Tibial nerve (tissue), 4 donors: ENCODE measurements around the gene MSH3. TPM values are rescaled to one million over a fixed set of nuclear protein-coding genes. Genes with fewer than 3 reads are reported as not detected.

Source experiments
- DNase-seq, 2 donors: peaks; one replicate each; pipeline ENCODE4 v3.0.0-alpha.2; 2019; ENCODE audit warnings: low spot score in 2 of 2
- H3K27ac ChIP-seq, 4 donors: fragments of 200-600 bp; sonication (generic) in 3 of 4; one replicate each; pipeline ENCODE4 v1.5.1; 2017 to 2019; ENCODE audit warnings: mild to moderate bottlenecking in 1 of 4
- H3K27me3 ChIP-seq, 2 donors: fragments of 200-600 bp; sonication (generic) in 1 of 2; one replicate each; pipeline versions ENCODE4 v1.5.1 to v1.6.0; 2017 to 2019
- H3K36me3 ChIP-seq, 3 donors: fragments of 200-600 bp; sonication (generic); one replicate each; pipeline ENCODE4 v1.5.1; 2018 to 2019
- H3K4me1 ChIP-seq, 4 donors: fragments of 200-600 bp; sonication (generic) in 3 of 4; one replicate each; pipeline ENCODE4 v1.5.1; 2017 to 2019
- H3K4me3 ChIP-seq, 4 donors: fragments of 200-600 bp; sonication (generic) in 3 of 4; one replicate each; pipeline ENCODE4 v1.5.1; 2017 to 2019; ENCODE audit warnings: mild to moderate bottlenecking in 1 of 4, moderate library complexity in 1 of 4
- H3K9me3 ChIP-seq, 4 donors: fragments of 200-600 bp; sonication (generic) in 3 of 4; one replicate each; pipeline ENCODE4 v1.5.1; 2017 to 2019
- EP300 ChIP-seq, 2 donors: sonication (generic); formaldehyde crosslinking; IDR thresholded peaks; one replicate each; pipeline ENCODE4 v1.6.1; 2017; ENCODE audit warnings: antibody characterized with exemption in 2 of 2, mild to moderate bottlenecking in 1 of 2
- POLR2A ChIP-seq, 2 donors: fragments of 450-650 bp; IDR thresholded peaks; one replicate each; pipeline ENCODE4 v1.6.1; 2017; ENCODE audit warnings: antibody characterized with exemption in 2 of 2, mild to moderate bottlenecking in 2 of 2, moderate library complexity in 2 of 2
- WGBS, 2 donors: methylation state at CpG; one replicate each; pipeline ENCODE4 v1.1.5; 2018; 5-methylcytosine and 5-hydroxymethylcytosine counted together
- total RNA-seq, 4 donors: library from RNA; depleted of rRNA; stranded (reverse); fragments of >200 nt; gene quantifications; one replicate each; pipeline ENCODE4 v1.1.0, GENCODE V29; 2016
- TF ChIP-seq, protein P1 (sequence below), 5 experiments: fragments of 200-600 bp in 3 of 5; fragments of 450-650 bp in 2 of 5; sonication (generic) in 3 of 5; IDR thresholded peaks; one replicate each; pipeline ENCODE4 v1.5.1; 2016 to 2019; ENCODE audit warnings: antibody characterized with exemption in 5 of 5, mild to moderate bottlenecking in 3 of 5, moderate library complexity in 2 of 5

The MSH3 gene
- total RNA-seq, 4 donors from 2014 or later: 8.8 to 16.8 (median 12.4) TPM

DNA sequence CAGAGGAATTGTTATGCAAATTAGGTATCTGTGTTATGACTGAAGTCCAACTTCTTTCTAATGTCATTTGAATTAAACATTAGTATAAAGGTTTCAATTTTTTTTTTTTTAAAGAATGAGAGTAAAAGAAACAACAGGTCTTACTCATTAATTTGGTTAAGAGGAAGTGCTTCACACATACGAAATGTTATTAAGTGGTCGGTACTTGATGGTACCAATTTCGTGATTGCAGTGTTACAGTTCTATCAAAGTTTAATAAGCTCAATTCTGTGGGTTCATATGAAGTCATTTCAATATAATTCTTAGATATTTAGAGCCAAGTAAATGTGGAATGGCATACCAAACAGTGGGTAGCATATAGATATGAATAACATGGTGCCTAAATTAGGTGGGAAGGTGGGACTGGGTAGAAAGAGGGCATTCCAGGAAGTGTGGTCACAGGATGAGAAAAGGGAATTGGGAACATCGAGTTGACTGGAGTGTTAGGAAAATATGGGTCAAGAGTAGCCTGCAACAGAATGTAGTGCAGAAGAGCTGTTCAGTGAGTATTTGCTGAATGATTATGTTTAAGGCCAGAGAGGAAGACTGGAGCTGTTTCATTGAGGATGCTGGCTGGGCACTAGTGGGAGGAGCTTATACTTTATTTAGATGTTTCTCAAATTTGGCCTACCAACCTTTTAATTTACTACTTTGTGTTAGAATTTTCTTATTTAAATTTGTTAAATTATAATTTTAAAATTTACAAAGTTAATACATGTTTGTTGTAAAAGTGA is 34.4 kb downstream of the MSH3 start:
- WGBS, 2 donors: 82 to 85% methylated on average over 4 of the region's 4 CpGs

DNA sequence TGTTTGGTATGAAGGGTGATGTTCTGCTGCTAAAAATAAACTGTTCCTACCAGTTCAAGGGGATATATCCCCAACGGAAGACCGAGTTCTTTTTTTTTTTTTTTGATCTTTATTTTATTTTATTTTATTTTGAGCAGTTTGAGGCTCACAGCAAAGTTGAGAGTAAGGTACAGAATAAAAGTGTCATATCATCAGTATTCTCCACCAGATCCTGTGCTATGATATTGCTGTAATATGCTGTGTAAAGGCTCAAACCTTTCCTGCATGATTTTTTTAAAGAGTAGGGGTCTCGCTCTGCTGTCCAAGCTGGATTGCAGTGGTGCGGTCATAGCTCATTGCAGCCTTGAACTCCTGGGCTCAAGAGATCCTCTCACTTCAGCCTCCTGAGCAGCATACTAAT is 35.2 kb downstream of the MSH3 start:
- 64 to 73% methylated on average over 4 of the region's 4 CpGs for WGBS, 2 donors

More for the DNA sequence above, 34.4 kb downstream of the MSH3 start:
- Histone ChIP-seq H3K27me3 (no peaks in the 10 kb centered on the region), H3K27ac (no peak overlapping the region), H3K4me1 (no peaks in the 10 kb centered on the region), H3K9me3 (peaks cover 0 to 2% (median 0%) of the 10 kb centered on the region in 4 donors), H3K4me3 (no peak overlapping the region), H3K36me3 (peaks cover 0 to 10% (median 0%) of the 10 kb centered on the region in 3 donors)
- TF ChIP-seq POLR2A (IDR thresholded peaks at IDR 0.05) (no peak), EP300 (IDR thresholded peaks at IDR 0.05) (no peak)
- TF ChIP-seq, protein P1, sequence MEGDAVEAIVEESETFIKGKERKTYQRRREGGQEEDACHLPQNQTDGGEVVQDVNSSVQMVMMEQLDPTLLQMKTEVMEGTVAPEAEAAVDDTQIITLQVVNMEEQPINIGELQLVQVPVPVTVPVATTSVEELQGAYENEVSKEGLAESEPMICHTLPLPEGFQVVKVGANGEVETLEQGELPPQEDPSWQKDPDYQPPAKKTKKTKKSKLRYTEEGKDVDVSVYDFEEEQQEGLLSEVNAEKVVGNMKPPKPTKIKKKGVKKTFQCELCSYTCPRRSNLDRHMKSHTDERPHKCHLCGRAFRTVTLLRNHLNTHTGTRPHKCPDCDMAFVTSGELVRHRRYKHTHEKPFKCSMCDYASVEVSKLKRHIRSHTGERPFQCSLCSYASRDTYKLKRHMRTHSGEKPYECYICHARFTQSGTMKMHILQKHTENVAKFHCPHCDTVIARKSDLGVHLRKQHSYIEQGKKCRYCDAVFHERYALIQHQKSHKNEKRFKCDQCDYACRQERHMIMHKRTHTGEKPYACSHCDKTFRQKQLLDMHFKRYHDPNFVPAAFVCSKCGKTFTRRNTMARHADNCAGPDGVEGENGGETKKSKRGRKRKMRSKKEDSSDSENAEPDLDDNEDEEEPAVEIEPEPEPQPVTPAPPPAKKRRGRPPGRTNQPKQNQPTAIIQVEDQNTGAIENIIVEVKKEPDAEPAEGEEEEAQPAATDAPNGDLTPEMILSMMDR (IDR thresholded peaks at IDR 0.05): no peak
- DNase-seq: no peak

DNA sequence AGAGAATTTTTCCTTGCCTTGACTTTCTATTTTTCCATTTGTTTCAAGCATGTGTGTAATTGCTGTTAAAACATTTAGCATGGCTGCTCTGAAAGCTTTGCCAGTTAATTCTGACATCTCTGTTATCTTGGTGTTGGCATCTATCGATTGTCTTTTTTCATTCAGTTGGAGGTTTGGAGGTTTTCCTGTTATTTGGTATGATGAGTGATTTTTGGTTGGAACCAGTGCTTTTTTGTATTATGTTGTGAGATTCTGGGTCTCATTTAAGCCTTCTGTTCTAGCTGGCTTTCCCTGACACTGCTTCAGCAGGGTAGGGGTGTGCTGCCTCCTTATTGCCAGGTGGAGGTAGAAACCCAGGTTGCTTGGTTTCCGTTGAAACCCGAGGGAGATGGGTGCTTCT is 41.2 kb downstream of the MSH3 start:
- H3K9me3 ChIP-seq: no peaks in the 10 kb centered on the region
- no peaks in the 10 kb centered on the region for H3K4me1 ChIP-seq
- H3K27me3 ChIP-seq: no peaks in the 10 kb centered on the region
- DNase-seq: no peak
- WGBS, 2 donors: 87 to 96% methylated on average over 3 of the region's 3 CpGs
- H3K27ac ChIP-seq: no peak overlapping the region
- H3K4me3 ChIP-seq: no peak overlapping the region
- no peak for TF ChIP-seq EP300 (IDR thresholded peaks at IDR 0.05)
- TF ChIP-seq, protein P1 (IDR thresholded peaks at IDR 0.05): no peak
- TF ChIP-seq POLR2A (IDR thresholded peaks at IDR 0.05): no peak
- no peaks in the 10 kb centered on the region for H3K36me3 ChIP-seq

More for the DNA sequence above, 35.2 kb downstream of the MSH3 start:
- Histone ChIP-seq H3K4me1 (no peaks in the 10 kb centered on the region), H3K9me3 (no peaks in the 10 kb centered on the region), H3K4me3 (no peak overlapping the region), H3K36me3 (peaks cover 0 to 6% (median 0%) of the 10 kb centered on the region in 3 donors), H3K27ac (no peak overlapping the region), H3K27me3 (no peaks in the 10 kb centered on the region)
- TF ChIP-seq POLR2A (IDR thresholded peaks at IDR 0.05) (no peak), EP300 (IDR thresholded peaks at IDR 0.05) (no peak)
- TF ChIP-seq, protein P1 (IDR thresholded peaks at IDR 0.05): no peak
- DNase-seq: no peak

DNA sequence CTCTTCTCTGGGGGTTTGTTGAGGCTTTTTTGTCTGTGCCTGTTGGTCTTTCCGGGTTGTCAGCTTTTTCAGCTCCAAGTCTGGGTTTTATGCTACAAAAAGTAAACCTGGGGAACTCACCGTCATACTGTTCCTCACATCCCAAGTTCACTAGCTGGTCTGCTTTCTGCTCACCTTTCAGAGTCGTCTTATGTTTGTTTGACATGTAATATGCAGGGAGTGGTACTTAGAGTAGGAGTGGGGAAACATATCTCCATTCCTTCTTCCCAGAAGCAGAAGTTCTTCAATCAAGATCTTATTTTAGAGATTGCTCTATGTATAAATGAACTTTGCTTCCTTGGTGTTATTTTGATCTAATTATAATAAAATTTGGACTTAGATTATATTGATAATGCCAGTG is 42.0 kb downstream of the MSH3 start:
- H3K36me3 ChIP-seq: peaks cover 0 to under 1% (median 0%) of the 10 kb centered on the region in 3 donors
- DNase-seq: no peak
- no peaks in the 10 kb centered on the region for H3K27me3 ChIP-seq
- no peak overlapping the region for H3K4me3 ChIP-seq
- no peaks in the 10 kb centered on the region for H3K9me3 ChIP-seq
- H3K4me1 ChIP-seq: no peaks in the 10 kb centered on the region
- TF ChIP-seq EP300 (IDR thresholded peaks at IDR 0.05) (no peak), POLR2A (IDR thresholded peaks at IDR 0.05) (no peak)
- TF ChIP-seq, protein P1 (IDR thresholded peaks at IDR 0.05): no peak
- WGBS, 2 donors: 85 to 89% methylated on average over 3 of the region's 3 CpGs
- no peak overlapping the region for H3K27ac ChIP-seq

DNA sequence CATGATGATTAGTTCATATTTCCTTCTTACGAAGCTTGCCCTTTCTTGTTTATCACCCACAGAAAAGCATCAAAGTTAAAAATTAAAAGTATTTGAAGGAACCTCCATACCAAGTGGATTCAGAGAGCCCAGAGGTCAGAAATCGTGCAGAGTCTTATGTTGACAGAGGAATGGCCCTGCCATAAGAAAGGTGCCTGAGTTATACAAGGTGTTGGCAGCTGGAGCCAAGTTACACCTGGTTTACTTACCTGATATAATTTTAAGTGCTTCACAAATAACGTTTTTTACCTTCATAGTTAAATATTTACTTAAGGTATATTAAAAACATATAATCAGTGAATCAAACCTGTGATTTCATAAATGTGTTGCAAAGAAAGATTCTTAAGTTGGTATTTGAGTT is 42.6 kb downstream of the MSH3 start:
- H3K4me3 ChIP-seq: no peak overlapping the region
- no peaks in the 10 kb centered on the region for H3K4me1 ChIP-seq
- H3K36me3 ChIP-seq: peaks cover 0 to 4% (median 0%) of the 10 kb centered on the region in 3 donors
- TF ChIP-seq POLR2A (IDR thresholded peaks at IDR 0.05) (no peak), EP300 (IDR thresholded peaks at IDR 0.05) (no peak)
- TF ChIP-seq, protein P1 (IDR thresholded peaks at IDR 0.05): no peak
- no peaks in the 10 kb centered on the region for H3K9me3 ChIP-seq
- WGBS, 2 donors: 74 to 85% methylated on average over 3 of the region's 3 CpGs
- H3K27ac ChIP-seq: no peak overlapping the region
- no peaks in the 10 kb centered on the region for H3K27me3 ChIP-seq
- DNase-seq: no peak
